HG02798 (cell line): ENCODE measurements around the gene KCNS3.
A peak's percentile ranks its signal among the peaks of the same experiment; 100 is the strongest.

Source experiments
- ATAC-seq: cut with Tn5 transposase; IDR thresholded peaks from one replicate; pipeline ENCODE4 v1.9.1; 2021; ENCODE audit warnings: mild to moderate bottlenecking; ENCODE audit not compliant: unreplicated experiment, poor library complexity

Gene KCNS3

GRCh38 chr2:17876590-17876989 is 1.9 kb upstream of the KCNS3 start:
- ATAC-seq: no peak

DNA sequence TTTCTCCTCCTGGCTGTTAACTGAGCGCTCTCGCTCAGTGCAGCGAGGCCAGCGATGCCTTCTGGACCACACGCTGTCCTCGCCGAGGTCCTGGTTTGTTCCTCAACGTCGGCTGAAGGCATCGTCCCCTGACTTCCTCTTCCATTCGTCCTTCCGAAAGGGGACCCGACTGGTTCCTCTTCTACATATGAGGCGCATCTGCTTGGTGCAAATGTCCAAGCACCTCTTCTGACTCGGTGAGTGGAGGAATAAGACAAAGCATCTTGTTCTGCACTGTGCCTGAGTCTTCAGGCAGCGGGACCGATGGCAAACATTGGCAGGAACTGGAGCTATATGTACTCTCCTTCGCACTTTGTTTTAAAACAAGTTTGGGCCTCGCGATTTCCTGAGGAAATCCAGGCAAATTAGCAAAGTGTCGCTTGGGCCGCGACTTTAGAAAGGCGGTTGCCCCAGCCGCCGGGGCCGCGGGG is 621 bp upstream of the KCNS3 start:
- ATAC-seq: peak; percentile 26

- ATAC-seq: no peak
Observed at GRCh38 chr2:17879137-17879912, 858 bp downstream of the KCNS3 start.

DNA sequence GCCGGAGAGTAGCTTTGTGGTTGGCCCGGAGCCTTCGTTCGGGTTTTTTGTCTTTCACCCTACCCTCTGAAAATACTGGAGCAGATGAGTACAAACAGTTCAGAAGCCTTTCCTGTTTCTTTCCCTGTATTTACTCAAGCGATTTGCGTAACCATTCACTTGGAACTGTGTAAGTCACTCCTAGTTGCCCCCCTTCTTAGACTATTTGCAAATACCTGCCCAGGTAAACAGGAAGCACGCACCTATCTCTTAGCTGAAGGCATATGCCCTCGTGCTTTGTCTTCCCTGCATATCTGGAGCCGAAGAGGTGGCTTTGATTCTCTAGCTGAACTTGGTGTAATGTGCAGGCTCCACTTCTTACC is 1.4 kb downstream of the KCNS3 start:
- no peak for ATAC-seq

DNA sequence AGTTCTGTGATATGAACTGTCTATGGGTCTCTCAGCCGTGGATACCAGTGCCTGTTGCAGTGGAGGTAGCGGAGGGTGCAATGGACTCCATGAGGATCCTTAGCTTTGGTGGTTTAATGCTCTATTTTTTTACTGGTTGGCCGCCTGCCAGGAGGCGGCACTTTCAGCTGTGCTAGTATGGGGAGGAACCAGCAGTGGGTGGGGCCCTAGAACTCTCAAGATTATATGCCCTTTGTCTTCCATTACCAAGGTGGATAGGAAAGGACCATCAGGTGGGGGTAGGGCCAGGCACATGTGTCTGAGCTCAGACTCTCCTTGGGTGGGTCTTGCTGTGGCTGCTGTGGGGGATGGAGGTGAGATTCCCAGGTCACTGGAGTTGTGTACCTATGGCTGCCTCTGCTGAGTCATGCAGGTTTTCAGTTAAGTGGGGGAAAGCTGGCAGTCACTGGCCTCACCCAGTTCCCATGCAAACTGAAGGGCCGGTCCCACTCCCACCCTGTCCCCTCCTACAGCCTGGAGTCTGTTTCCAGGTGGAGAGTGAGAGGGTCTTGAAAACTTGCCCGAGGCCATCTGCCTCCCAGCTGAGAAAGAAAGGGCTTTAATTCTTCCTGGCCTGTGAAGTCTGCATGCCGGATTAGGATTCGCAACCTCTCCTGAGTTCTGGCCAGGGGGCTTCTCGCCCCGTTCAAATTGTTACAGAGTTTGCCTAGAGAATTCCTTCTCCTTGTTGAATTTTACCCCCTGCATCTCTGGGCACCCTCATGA is 14.5 kb downstream of the KCNS3 start:
- no peak for ATAC-seq

GRCh38 chr2:17894005-17894404 is 15.5 kb downstream of the KCNS3 start:
- no peak for ATAC-seq

GRCh38 chr2:17894556-17894955 is 16.1 kb downstream of the KCNS3 start:
- no peak for ATAC-seq

GRCh38 chr2:17899871-17900270 is 21.4 kb downstream of the KCNS3 start:
- no peak for ATAC-seq

DNA sequence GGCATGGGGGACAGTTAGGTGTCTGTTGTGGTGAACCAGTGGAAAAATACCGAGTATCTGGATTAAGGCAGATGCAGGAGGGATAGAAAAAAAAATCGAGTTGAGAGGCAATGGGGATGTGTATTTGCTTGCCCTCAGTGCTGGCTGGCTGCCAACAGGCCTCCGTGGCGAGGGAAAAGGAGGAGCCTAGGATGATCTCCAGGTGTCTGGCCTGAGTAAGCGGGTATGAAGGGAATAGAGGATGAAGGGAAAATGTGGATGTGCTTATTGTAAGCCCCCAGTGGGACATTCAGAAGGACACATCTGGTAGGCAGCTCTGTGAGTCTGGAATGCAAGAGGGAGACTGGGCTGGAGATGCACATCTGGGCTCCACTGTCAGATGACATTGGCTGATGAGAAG is 22.8 kb downstream of the KCNS3 start:
- ATAC-seq: no peak

GRCh38 chr2:17910980-17911379 is 32.5 kb downstream of the KCNS3 start:
- ATAC-seq: no peak

- ATAC-seq: no peak
Observed at GRCh38 chr2:17911491-17912260, 33.2 kb downstream of the KCNS3 start.

DNA sequence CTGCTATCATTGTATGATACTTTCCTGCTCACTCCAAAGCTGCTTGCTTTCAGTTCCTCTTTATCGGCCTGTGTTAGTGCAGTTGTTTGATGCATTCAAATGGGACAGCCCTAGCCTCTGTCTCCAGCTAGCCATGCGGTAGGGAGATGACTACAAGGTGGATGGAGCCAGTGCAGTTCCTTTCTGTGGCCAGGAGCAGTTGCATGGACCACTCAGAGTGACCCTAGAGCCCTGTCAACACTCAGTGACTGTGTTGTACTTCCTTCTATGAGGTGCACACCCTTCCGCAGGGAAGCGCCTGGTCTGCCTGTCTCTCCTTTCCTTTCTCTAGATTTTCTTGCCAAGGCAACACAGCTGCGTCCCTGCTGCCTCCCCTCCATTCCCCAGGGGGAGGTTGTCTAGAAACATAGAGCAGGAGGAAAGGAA is 33.8 kb downstream of the KCNS3 start:
- ATAC-seq: peak; percentile 98

GRCh38 chr2:17915099-17915498 is 36.6 kb downstream of the KCNS3 start:
- no peak for ATAC-seq

DNA sequence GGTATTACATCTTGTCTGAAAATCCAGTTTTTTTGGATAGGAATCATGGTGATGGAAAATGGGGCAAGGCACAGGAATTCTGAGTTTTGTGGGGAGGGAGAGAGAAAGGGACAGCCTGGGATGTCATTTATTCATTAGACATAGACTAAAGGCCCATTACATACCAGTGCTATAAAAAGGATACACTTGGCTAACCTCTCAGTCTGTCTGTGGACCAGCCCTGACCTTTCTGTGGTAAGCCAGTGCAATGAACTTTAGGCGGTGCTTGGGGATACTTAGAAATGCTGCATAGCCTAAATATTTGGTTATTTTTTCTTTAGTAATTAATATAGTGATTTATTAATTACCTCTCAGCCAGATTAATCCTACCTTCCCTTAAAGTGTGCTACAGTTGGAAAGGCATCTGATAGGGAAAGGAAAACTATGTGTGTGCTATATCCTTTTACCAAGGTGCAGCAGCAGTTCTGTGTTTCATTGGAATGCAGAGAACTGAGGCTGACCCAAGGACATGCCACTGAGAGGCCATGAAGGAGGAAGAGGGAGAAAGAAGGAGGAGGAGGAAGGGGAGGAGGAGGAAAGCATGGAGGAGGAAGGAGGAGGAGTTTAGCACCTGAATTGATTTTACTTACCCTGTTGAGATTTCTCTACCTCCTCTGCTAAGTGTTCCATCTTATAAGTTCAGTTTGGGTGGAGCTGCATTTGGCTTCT is 37.5 kb downstream of the KCNS3 start:
- ATAC-seq: no peak

DNA sequence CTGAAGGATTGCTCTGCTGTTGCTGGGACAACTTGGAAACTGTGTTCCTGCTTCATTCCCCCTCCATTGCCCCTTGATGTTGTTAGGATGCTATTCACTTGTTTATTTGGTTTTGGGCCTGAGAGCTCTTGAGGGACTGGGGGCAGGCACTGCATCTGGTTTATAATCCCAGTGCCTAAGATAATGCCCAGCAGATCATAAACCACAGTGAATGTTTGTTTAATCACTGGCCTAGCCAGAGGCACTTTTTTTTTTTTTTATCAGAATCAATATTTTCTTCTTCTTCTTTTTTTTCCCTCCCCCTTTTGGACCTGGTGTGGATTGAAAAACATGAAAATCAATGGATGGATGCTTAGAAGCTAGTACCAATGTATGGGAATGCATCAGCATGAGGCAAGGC is 38.1 kb downstream of the KCNS3 start:
- ATAC-seq: no peak

DNA sequence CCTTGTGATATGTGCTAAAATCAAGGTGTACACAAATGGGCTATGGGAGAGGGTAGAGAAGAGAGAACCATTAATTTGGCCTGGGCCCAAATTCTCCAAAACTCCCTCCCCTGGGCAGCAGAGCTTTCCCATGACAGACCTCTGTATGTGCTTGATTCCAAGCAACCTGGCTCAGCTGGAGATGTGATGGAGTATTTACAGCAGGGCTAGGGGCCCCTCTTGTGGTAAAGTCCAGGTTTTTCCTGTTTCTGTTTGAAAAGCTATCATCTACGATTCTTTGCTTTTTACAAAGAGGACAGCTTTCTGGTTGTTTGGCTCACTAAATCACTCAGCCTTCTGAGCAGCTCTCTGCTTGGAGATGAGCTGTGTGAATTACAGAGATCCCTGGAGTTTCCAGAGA is 40.3 kb downstream of the KCNS3 start:
- ATAC-seq: no peak

DNA sequence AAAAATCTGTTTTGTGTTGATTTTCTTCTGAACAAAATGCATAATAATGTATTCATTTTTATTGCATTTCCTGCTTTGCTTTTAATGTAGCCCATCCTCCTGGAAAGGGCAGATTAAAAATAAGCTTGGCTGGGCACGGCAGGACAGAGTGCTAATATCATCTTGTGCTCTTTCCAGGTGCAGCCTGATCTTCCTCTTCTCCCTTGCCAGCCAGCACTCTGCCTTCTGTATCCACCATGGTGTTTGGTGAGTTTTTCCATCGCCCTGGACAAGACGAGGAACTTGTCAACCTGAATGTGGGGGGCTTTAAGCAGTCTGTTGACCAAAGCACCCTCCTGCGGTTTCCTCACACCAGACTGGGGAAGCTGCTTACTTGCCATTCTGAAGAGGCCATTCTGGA is 52.3 kb downstream of the KCNS3 start:
- ATAC-seq: no peak

DNA sequence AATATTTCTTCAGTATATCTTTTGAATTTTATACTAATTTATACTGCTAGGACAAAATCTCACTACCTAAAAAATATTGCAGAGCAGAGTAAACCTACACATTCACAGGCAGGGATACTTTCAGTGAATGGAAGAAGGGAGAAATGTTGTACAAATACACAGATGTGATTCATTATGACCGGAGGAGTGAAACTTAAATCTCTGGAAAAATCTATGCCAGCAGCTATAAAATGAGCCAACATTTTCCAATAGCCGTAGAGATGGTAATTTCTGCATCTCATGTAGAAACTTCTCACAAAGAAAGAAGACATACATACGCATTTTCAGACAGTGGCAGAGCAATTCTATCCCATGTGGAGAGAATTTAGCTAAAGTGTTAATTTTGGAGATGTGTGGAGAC is 54.8 kb downstream of the KCNS3 start:
- no peak for ATAC-seq

DNA sequence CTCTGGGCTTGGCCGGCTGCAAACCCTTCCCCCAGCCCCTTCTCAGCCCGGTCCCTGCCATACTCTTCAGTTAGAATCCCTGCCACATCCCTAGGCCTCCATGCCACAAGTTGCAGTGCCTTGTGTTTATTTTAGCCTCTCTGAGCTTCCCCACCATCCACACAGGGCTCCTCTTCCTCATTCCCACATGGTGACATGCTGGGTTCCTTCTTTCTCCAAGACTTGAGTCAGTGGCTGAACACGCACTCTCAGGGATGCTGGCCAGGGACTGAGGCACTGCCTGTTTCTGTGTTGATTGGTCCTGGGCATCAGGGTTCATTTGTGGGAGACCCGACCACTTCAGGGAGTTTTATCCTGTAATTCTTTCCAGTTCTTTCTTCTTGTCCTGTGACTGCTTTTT is 56.3 kb downstream of the KCNS3 start:
- no peak for ATAC-seq

DNA sequence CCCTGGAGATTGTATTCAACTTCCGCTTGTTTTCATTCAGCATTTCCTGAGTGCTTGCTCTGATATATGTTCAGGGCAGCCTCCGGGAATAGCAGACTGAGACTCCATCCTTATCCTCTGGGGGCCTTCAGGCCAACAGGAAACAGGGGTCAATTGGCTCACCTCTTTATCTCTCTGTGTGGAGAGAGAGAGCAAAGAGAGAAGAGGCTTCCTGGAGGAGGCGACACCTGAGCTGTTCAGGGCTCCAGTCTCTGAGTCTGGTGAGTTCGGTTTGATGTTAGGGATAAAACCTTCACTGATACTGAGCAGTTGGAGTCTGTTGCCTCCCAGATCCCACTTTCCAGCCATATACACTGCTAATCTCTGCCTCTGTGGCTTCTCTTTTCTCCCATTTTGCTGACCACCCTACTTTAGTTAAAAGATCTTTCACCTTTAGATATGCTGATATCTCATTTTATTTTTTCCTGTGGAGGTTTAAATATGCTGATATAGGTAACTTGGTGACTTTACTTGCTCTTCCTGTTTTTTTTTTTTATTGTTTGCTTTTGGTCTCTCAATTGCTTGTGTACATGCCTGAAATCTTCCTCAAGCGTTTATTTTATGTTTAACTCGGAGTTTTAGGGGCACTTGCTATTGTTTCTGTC is 56.9 kb downstream of the KCNS3 start:
- no peak for ATAC-seq
